GM18499 (cell line): ENCODE results near the gene RSF1.

Experiments
- ATAC-seq: cut with Tn5 transposase; IDR thresholded peaks from one replicate; pipeline ENCODE4 v1.9.1; 2021; ENCODE audit warnings: moderate number of reproducible peaks; ENCODE audit not compliant: insufficient read depth, unreplicated experiment

RSF1 gene

GRCh38 chr11:77758331-77758730 lies 62.2 kb downstream of the RSF1 start:
- no peak for ATAC-seq

- ATAC-seq: no peak
Observed at GRCh38 chr11:77753230-77753629, 67.3 kb downstream of the RSF1 start.

- no peak for ATAC-seq
Observed at GRCh38 chr11:77752516-77752915, 68.0 kb downstream of the RSF1 start.

GRCh38 chr11:77750394-77751156 lies 69.9 kb downstream of the RSF1 start:
- ATAC-seq: no peak

- no peak for ATAC-seq
Observed at GRCh38 chr11:77749232-77749631, 71.3 kb downstream of the RSF1 start.

- no peak for ATAC-seq
Observed at GRCh38 chr11:77748266-77748665, 72.3 kb downstream of the RSF1 start.

GRCh38 chr11:77747381-77747969 lies 73.0 kb downstream of the RSF1 start:
- no peak for ATAC-seq

- no peak for ATAC-seq
Observed at GRCh38 chr11:77736473-77736872, 84.0 kb downstream of the RSF1 start.

- no peak for ATAC-seq
Observed at GRCh38 chr11:77734890-77735289, 85.6 kb downstream of the RSF1 start.

GRCh38 chr11:77732143-77732542 lies 88.4 kb downstream of the RSF1 start:
- ATAC-seq: no peak

GRCh38 chr11:77730789-77731188 lies 89.7 kb downstream of the RSF1 start:
- ATAC-seq: no peak

- no peak for ATAC-seq
Observed at GRCh38 chr11:77729063-77729462, 91.5 kb downstream of the RSF1 start.

GRCh38 chr11:77728203-77728786 lies 92.2 kb downstream of the RSF1 start:
- no peak for ATAC-seq

GRCh38 chr11:77726524-77726923 lies 94.0 kb downstream of the RSF1 start:
- ATAC-seq: no peak

- no peak for ATAC-seq
Observed at GRCh38 chr11:77725433-77725832, 95.1 kb downstream of the RSF1 start.

- ATAC-seq: no peak
Observed at GRCh38 chr11:77724636-77725035, 95.9 kb downstream of the RSF1 start.

GRCh38 chr11:77723024-77723423 lies 97.5 kb downstream of the RSF1 start:
- no peak for ATAC-seq

- no peak for ATAC-seq
Observed at GRCh38 chr11:77710358-77710757, 110.2 kb downstream of the RSF1 start.

- ATAC-seq: no peak
Observed at GRCh38 chr11:77705876-77706579, 114.5 kb downstream of the RSF1 start.

- ATAC-seq: no peak
Observed at GRCh38 chr11:77705195-77705875, 115.2 kb downstream of the RSF1 start.

GRCh38 chr11:77704029-77704428 lies 116.5 kb downstream of the RSF1 start:
- no peak for ATAC-seq
